Sigmoid colon (tissue), 4 donors: ENCODE measurements around the gene LNPEP.

Experiments
- CTCF ChIP-seq, 4 experiments: fragments of 450-650 bp in 3 of 4; fragments of 200-600 bp in 1 of 4; IDR thresholded peaks; one replicate each; pipeline ENCODE4 v1.5.1; 2016 to 2019; ENCODE audit warnings: antibody characterized with exemption in 4 of 4, mild to moderate bottlenecking in 3 of 4, moderate library complexity in 2 of 4
- POLR2A ChIP-seq, 2 donors: fragments of 450-650 bp; IDR thresholded peaks; one replicate each; pipeline ENCODE4 v1.6.1; 2016; ENCODE audit warnings: antibody characterized with exemption in 2 of 2, mild to moderate bottlenecking in 2 of 2, moderate library complexity in 2 of 2
- POLR2AphosphoS5 ChIP-seq, 4 donors: sonication (generic); formaldehyde crosslinking; IDR thresholded peaks; one replicate each; pipeline ENCODE4 v1.6.1; 2017; ENCODE audit warnings: antibody characterized with exemption in 4 of 4

- TF ChIP-seq POLR2AphosphoS5 (IDR thresholded peaks at IDR 0.05) (no peak), CTCF (IDR thresholded peaks at IDR 0.05) (no peak), POLR2A (IDR thresholded peaks at IDR 0.05) (no peak)
Observed at GRCh38 chr5:96941140-96941539, 5.3 kb downstream of the LNPEP start.
